HCT116 (cell line): ENCODE data around the gene MYL3. TPM values are rescaled to one million over a fixed set of nuclear protein-coding genes. Genes with fewer than 3 reads are reported as not detected.

ENCODE experiments used
- ATAC-seq: fragments of 200-7000 bp; cut with Tn5 transposase; 2 replicates; pipeline ENCODE4 v1.9.1; 2020; ENCODE audit warnings: mild to moderate bottlenecking, moderate library complexity
- BruUV-seq: library from RNA; stranded (reverse); fragments of 400-500 nt; replicated peaks from 2 replicates; lab custom pipeline; 2021; lab: Mats Ljungman, UMichigan
- CTCF ChIA-PET: fragments of 300-600 bp; sonication (Branson Sonifier 250); formaldehyde crosslinking; loops from one replicate; lab custom pipeline; 2021; ENCODE audit warnings: antibody characterized with exemption; lab: Charles Lee
- POLR2A ChIA-PET: fragments of 300-600, 350-600 bp; sonication (Branson Sonifier 250); formaldehyde crosslinking; loops from one replicate; lab custom pipeline; 2021; ENCODE audit warnings: antibody characterized with exemption; lab: Charles Lee
- RAD21 ChIA-PET, 2 experiments: fragments of 300-600 bp; sonication (Branson Sonifier 250); formaldehyde crosslinking; loops; one replicate each; lab custom pipeline; 2023; ENCODE audit warnings: low total read pairs in 2 of 2; ENCODE audit not compliant: uncharacterized antibody in 2 of 2, unreplicated experiment in 2 of 2, low non-redundant PET in 1 of 2; lab: Charles Lee
- DNase-seq: peaks from one replicate; pipeline ENCODE4 v3.0.0-alpha.2; 2010; ENCODE audit warnings: low read depth, low spot score
- H2AFZ ChIP-seq: fragments of 200-600 bp; shearing (Covaris generic), sonication (generic); 2 replicates; pipeline ENCODE4 v1.6.1; 2017; ENCODE audit warnings: low read depth, mixed run types, mixed read lengths, antibody characterized with exemption, low read length; ENCODE audit not compliant: poor library complexity, severe bottlenecking
- H3K27ac ChIP-seq: 2 replicates; pipeline ENCODE4 v1.5.1; 2012; ENCODE audit warnings: low read depth, low read length
- H3K27me3 ChIP-seq: fragments of 200-600 bp; sonication (generic); 2 replicates; pipeline ENCODE4 v1.6.1; 2016; ENCODE audit warnings: mixed run types, low read length, mixed read lengths; ENCODE audit not compliant: insufficient read depth
- H3K36me3 ChIP-seq, 2 experiments: fragments of 200-500 bp in 1 of 2; fragments of 200-600 bp in 1 of 2; sonication (Bioruptor generic) in 1 of 2; sonication (generic) in 1 of 2; 2 replicates each; pipeline versions ENCODE4 v1.5.1 to v1.6.1; 2014 to 2016; ENCODE audit warnings: low read length in 2 of 2, inconsistent platforms in 1 of 2, mixed read lengths in 1 of 2, mixed run types in 1 of 2; ENCODE audit not compliant: insufficient read depth in 2 of 2, control insufficient read depth in 1 of 2
- H3K4me1 ChIP-seq, 2 experiments: fragments of 200-600 bp in 1 of 2; sonication (generic) in 1 of 2; 2 replicates each; pipeline versions ENCODE4 v1.5.1 to v1.6.1; 2012 to 2017; ENCODE audit warnings: low read length in 2 of 2, inconsistent platforms in 1 of 2, mild to moderate bottlenecking in 1 of 2, mixed read lengths in 1 of 2, mixed run types in 1 of 2, moderate library complexity in 1 of 2; ENCODE audit not compliant: insufficient read depth in 2 of 2, control insufficient read depth in 1 of 2
- H3K4me2 ChIP-seq: fragments of 200-600 bp; sonication (generic); 2 replicates; pipeline ENCODE4 v1.6.1; 2017; ENCODE audit warnings: mixed run types, low read length, mixed read lengths
- H3K4me3 ChIP-seq, 2 experiments: fragments of 200-600 bp in 1 of 2; sonication (generic) in 1 of 2; replicated peaks in 1 of 2; 2 replicates each; pipeline ENCODE4 v1.5.1; 2011 to 2016; ENCODE audit warnings: low read length in 2 of 2, control low read depth in 1 of 2, low read depth in 1 of 2, mild to moderate bottlenecking in 1 of 2, mixed read lengths in 1 of 2, mixed run types in 1 of 2
- H3K79me2 ChIP-seq: fragments of 200-600 bp; sonication (generic); 2 replicates; pipeline ENCODE4 v1.6.1; 2017; ENCODE audit warnings: mild to moderate bottlenecking, mixed run types, low read length, moderate library complexity, mixed read lengths; ENCODE audit not compliant: insufficient read depth
- H3K9ac ChIP-seq: fragments of 200-600 bp; sonication (generic); 2 replicates; pipeline ENCODE4 v1.6.1; 2016; ENCODE audit warnings: low read length, mixed read lengths
- H3K9me2 ChIP-seq: fragments of 200-600 bp; sonication (generic), shearing (Covaris generic); 2 replicates; pipeline ENCODE4 v1.6.1; 2017; ENCODE audit warnings: mixed run types, mild to moderate bottlenecking, moderate library complexity; ENCODE audit not compliant: insufficient read depth
- H3K9me3 ChIP-seq, 2 experiments: fragments of 200-500 bp in 1 of 2; fragments of 200-600 bp in 1 of 2; sonication (Bioruptor generic) in 1 of 2; sonication (generic) in 1 of 2; 2 replicates each; pipeline ENCODE4 v1.6.1; 2014 to 2017; ENCODE audit warnings: low read length in 2 of 2, mixed read lengths in 2 of 2, inconsistent platforms in 1 of 2, low read depth in 1 of 2, mild to moderate bottlenecking in 1 of 2, mixed run types in 1 of 2, moderate library complexity in 1 of 2; ENCODE audit not compliant: control insufficient read depth in 1 of 2, insufficient read depth in 1 of 2
- H4K20me1 ChIP-seq: fragments of 200-600 bp; sonication (generic), shearing (Covaris generic); 2 replicates; pipeline ENCODE4 v1.6.1; 2017; ENCODE audit warnings: mixed run types, mild to moderate bottlenecking, moderate library complexity; ENCODE audit not compliant: insufficient read depth
- ELF1 ChIP-seq: IDR thresholded peaks from 2 replicates; pipeline ENCODE4 v1.6.1; 2012; ENCODE audit warnings: low read depth, borderline replicate concordance
- EZH2 ChIP-seq: fragments of 200-600 bp; sonication (generic); IDR thresholded peaks from 2 replicates; pipeline ENCODE4 v1.6.1; 2017; ENCODE audit warnings: antibody characterized with exemption, mixed run types
- FOSL1 ChIP-seq: IDR thresholded peaks from 2 replicates; pipeline ENCODE4 v1.6.1; 2012; ENCODE audit warnings: low read depth
- JUND ChIP-seq: IDR thresholded peaks from 2 replicates; pipeline ENCODE4 v1.6.1; 2012
- MAX ChIP-seq: IDR thresholded peaks from 2 replicates; pipeline ENCODE4 v1.6.1; 2012
- SP1 ChIP-seq: IDR thresholded peaks from 2 replicates; pipeline ENCODE4 v1.6.1; 2012; ENCODE audit warnings: low read depth
- SRF ChIP-seq: IDR thresholded peaks from 2 replicates; pipeline ENCODE4 v1.6.1; 2012; ENCODE audit warnings: low read depth
- YY1 ChIP-seq: IDR thresholded peaks from 2 replicates; pipeline ENCODE4 v1.6.1; 2011; ENCODE audit warnings: low read length, low read depth, moderate library complexity, mild to moderate bottlenecking; ENCODE audit not compliant: insufficient replicate concordance; ENCODE audit errors: extremely low read depth
- ZBTB33 ChIP-seq: IDR thresholded peaks from 2 replicates; pipeline ENCODE4 v1.6.1; 2011; ENCODE audit warnings: mild to moderate bottlenecking, low read length, moderate library complexity; ENCODE audit not compliant: insufficient replicate concordance; ENCODE audit errors: extremely low read depth
- intact Hi-C: fragments of 100-400 bp; cut with micrococcal nuclease; formaldehyde crosslinking; loops from 2 replicates; pipeline ENCODE4 v1.10.0; 2022
- total RNA-seq: library from RNA; stranded (reverse); gene quantifications from one replicate; pipeline ENCODE4 v1.2.1, GENCODE V29; 2021; ENCODE audit not compliant: unreplicated experiment
- TF ChIP-seq, protein P1 (sequence below): IDR thresholded peaks from 2 replicates; pipeline ENCODE4 v1.6.1; 2012; ENCODE audit warnings: low read depth
- TF ChIP-seq, protein P2 (sequence below): IDR thresholded peaks from 2 replicates; pipeline ENCODE4 v1.6.1; 2012

MYL3 gene
- total RNA-seq, 1 experiment from 2014 or later = not detected

DNA sequence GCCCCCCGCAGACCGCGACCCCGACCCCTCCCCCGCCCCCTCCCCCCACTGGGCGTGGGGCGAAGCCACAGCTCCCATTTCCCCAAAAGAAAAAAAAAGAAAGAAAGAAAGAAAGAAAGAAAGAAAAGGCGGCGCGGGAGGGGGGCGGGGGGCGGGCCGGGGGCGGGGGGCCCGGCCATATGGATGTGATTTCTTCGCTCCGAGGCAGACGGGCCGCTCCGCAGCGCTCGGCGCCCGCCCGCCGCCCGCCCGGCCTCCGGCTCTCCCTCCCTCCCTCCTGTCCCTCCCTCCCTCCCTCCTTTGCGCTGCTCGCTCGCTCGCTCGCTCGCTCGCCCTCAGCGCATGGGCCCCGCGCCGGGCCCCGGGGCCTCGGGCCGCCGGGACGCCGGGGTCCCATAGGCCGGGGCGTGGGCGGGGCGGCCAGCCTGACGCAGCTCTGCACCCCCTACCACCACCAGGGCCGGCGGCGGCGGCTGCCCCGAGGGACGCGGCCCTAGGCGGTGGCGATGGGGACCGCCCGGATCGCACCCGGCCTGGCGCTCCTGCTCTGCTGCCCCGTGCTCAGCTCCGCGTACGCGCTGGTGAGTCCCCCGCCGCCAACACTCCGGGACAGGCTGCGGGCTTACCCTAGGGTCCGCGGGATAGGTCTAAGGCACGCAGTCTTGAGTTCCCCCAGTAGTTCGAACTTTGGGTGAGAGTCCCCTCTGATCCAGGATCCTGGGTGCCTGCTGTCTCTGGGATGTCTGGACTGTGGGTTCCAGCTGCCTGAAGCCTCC is 20.0 kb upstream of the MYL3 start:
- intact Hi-C loops = no loop called here
- H3K36me3 ChIP-seq = no peaks in the 10 kb centered on the region
- H2AFZ ChIP-seq = no peak overlapping the region
- CTCF ChIA-PET = no interaction called here
- no TSS peak for BruUV-seq
- TF ChIP-seq MAX (no peak), SRF (no peak)
- TF ChIP-seq, all 23 proteins: peak for 0
- Histone ChIP-seq H4K20me1 (no peaks in the 10 kb centered on the region), H3K27ac (no peak overlapping the region), H3K4me1 (peaks cover 9 to 12% of the 10 kb centered on the region in 2 experiments), H3K27me3 (no peaks in the 10 kb centered on the region), H3K4me2 (no peak overlapping the region), H3K9me2 (no peaks in the 10 kb centered on the region), H3K79me2 (no peaks in the 10 kb centered on the region), H3K9me3 (no peaks in the 10 kb centered on the region), H3K9ac (no peak overlapping the region), H3K4me3 (no peak overlapping the region)
- POLR2A ChIA-PET = no interaction called here
- ATAC-seq = no peak
- DNase-seq = no peak
- RAD21 ChIA-PET = no interaction called here

DNA sequence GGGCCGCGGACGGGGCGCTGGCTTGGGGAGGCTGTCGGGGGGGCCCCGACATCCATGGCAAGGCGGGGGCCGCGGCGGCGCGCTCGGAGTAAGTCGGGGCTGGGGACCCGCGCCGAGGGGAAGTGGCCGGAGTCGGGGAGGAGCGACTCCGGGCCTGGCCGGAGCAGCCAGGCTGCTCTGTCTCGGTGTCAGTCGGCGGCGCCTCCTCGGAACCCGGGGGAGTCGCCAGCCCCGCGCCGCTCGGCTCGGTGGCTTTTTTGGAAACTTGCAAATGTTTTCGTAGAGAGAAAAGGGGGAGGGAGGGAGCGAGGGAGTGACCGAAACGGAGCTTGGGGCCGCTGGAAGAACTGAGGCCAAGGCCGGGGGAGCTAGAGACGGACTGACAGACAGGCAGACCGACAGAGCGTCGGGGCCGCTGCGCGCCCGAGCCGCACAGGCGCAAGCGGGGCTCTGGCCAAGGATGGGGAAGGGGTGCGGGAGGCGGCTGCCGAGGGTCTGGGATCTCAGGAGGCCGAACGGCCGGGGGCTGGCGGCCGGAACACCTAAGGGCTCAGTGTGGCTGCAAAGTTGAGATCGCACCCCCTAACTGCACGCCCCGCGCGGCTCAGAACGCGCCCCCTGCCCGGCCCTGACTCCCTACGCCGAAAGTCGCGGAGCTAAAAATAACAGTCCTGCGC is 19.3 kb upstream of the MYL3 start:
- Histone ChIP-seq H3K9me3 (no peaks in the 10 kb centered on the region), H3K79me2 (no peaks in the 10 kb centered on the region), H3K36me3 (no peaks in the 10 kb centered on the region), H3K27me3 (no peaks in the 10 kb centered on the region), H3K4me3 (no peak overlapping the region), H3K27ac (no peak overlapping the region), H3K9me2 (no peaks in the 10 kb centered on the region), H3K9ac (no peak overlapping the region), H3K4me2 (no peak overlapping the region), H2AFZ (no peak overlapping the region), H4K20me1 (no peaks in the 10 kb centered on the region)
- BruUV-seq = no TSS peak
- ChIA-PET POLR2A (no interaction called here), RAD21 (no interaction called here), CTCF (no interaction called here)
- DNase-seq (no peak), ATAC-seq (no peak)
- intact Hi-C loops = no loop called here
- TF ChIP-seq JUND (no peak), FOSL1 (no peak), EZH2 (no peak), SP1 (no peak), ELF1 (no peak), YY1 (no peak), ZBTB33 (no peak)
- TF ChIP-seq, protein P1, sequence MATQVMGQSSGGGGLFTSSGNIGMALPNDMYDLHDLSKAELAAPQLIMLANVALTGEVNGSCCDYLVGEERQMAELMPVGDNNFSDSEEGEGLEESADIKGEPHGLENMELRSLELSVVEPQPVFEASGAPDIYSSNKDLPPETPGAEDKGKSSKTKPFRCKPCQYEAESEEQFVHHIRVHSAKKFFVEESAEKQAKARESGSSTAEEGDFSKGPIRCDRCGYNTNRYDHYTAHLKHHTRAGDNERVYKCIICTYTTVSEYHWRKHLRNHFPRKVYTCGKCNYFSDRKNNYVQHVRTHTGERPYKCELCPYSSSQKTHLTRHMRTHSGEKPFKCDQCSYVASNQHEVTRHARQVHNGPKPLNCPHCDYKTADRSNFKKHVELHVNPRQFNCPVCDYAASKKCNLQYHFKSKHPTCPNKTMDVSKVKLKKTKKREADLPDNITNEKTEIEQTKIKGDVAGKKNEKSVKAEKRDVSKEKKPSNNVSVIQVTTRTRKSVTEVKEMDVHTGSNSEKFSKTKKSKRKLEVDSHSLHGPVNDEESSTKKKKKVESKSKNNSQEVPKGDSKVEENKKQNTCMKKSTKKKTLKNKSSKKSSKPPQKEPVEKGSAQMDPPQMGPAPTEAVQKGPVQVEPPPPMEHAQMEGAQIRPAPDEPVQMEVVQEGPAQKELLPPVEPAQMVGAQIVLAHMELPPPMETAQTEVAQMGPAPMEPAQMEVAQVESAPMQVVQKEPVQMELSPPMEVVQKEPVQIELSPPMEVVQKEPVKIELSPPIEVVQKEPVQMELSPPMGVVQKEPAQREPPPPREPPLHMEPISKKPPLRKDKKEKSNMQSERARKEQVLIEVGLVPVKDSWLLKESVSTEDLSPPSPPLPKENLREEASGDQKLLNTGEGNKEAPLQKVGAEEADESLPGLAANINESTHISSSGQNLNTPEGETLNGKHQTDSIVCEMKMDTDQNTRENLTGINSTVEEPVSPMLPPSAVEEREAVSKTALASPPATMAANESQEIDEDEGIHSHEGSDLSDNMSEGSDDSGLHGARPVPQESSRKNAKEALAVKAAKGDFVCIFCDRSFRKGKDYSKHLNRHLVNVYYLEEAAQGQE = no peak
- TF ChIP-seq, protein P2, sequence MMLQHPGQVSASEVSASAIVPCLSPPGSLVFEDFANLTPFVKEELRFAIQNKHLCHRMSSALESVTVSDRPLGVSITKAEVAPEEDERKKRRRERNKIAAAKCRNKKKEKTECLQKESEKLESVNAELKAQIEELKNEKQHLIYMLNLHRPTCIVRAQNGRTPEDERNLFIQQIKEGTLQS = no peak
- TF ChIP-seq, all 23 proteins: peak for 0
- peaks cover 9 to 13% of the 10 kb centered on the region in 2 experiments for H3K4me1 ChIP-seq
